VCaP (cell line): ENCODE measurements around the gene SCGB1C1.

Source experiments
- H3K27ac ChIP-seq: fragments of 450-650 bp; 2 replicates; pipeline ENCODE4 v1.5.1; 2017
- TF ChIP-seq, protein P1 (sequence below): fragments of 450-650 bp; conservative IDR thresholded peaks from 2 replicates; pipeline ENCODE4 v1.5.1; 2017; ENCODE audit warnings: mild to moderate bottlenecking, moderate library complexity

Gene SCGB1C1

DNA sequence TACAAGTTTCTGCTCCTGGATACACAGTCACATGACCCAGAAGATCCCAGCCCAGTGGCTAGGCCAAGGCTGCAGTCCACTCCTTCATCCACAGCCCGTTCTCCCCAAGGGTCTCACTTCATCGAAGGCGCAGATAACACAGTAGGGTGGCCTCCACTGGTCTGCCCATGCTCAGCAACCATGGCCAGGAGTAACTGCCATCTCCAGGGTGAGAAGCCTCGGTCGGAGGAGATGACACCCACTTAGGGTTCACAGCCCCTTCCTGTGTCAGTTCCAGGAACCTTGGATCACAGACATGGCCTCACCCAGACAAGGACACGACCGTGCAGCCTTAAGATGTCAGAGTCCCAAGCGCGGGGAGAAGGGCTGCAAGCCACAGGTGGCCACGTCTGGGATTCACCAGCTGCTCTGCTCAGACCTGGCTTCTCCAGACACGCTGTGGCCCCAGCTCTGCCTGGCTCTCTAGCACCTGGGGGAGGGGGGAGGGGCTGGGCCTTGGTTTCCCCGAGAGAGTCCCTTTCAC, 11.8 kb downstream of the SCGB1C1 start:
- TF ChIP-seq, protein P1, sequence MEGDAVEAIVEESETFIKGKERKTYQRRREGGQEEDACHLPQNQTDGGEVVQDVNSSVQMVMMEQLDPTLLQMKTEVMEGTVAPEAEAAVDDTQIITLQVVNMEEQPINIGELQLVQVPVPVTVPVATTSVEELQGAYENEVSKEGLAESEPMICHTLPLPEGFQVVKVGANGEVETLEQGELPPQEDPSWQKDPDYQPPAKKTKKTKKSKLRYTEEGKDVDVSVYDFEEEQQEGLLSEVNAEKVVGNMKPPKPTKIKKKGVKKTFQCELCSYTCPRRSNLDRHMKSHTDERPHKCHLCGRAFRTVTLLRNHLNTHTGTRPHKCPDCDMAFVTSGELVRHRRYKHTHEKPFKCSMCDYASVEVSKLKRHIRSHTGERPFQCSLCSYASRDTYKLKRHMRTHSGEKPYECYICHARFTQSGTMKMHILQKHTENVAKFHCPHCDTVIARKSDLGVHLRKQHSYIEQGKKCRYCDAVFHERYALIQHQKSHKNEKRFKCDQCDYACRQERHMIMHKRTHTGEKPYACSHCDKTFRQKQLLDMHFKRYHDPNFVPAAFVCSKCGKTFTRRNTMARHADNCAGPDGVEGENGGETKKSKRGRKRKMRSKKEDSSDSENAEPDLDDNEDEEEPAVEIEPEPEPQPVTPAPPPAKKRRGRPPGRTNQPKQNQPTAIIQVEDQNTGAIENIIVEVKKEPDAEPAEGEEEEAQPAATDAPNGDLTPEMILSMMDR = no peak

DNA sequence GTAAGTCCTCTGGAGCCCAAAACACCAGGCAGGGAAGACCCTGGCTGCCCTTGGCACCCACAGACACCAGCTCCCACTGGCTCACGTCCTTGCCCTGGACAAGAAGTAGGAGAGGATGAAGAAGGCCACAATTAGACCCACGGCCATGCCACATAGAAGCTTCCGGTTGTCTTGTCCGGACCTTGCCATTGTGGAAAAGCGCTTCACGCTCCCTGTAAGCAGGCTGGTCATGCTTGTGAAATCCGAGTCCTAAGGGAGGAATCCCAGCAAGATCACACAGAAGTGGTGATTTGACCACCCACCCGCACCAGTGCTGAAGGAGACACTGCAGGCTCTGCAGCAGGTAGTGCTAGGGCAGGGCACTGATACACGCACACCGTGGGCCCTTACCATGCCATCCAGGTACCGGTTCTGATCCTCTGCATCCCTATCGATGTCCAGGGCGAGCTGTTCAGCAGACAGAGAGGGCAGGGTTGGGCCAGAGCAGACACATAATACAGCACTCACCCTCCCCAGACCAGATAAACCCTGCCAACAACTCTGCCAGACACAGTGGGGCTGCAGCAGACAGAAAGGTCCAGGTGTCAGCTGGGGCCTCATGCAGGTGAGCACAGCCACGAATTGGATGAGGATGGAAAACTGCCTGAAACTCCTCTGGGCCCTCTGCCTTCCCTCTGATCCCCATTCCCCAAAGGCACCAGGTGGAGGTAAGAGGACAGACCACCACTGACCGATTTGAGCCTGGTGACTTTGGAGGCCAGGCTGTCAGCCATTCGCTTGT, 12.5 kb downstream of the SCGB1C1 start:
- TF ChIP-seq, protein P1 = no peak
- peak overlapping the region; percentile 96; the same call in 1 of the 2 replicates for H3K27ac ChIP-seq

More for the DNA sequence above, 11.8 kb downstream of the SCGB1C1 start:
- no peak overlapping the region for H3K27ac ChIP-seq

DNA sequence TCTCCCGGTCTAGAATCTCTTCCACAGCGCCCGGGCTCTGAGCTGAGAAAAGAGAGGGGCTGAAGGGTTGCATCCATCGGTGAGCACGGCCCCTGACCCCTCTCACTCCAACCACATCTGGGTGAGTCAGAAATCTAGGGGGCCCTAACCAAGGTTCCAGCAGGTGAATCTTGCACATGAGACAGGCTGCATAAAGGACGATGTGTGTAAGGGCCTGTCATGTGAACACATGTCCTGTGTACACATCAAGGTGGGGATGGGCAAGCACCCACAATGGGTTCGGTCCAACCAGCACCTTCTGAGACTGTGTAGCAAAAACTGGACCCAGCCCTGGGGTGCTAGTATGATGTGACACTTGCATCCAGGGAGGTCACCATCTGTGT, 13.1 kb downstream of the SCGB1C1 start:
- H3K27ac ChIP-seq = peak overlapping the region; percentile 96
- TF ChIP-seq, protein P1 = no peak

DNA sequence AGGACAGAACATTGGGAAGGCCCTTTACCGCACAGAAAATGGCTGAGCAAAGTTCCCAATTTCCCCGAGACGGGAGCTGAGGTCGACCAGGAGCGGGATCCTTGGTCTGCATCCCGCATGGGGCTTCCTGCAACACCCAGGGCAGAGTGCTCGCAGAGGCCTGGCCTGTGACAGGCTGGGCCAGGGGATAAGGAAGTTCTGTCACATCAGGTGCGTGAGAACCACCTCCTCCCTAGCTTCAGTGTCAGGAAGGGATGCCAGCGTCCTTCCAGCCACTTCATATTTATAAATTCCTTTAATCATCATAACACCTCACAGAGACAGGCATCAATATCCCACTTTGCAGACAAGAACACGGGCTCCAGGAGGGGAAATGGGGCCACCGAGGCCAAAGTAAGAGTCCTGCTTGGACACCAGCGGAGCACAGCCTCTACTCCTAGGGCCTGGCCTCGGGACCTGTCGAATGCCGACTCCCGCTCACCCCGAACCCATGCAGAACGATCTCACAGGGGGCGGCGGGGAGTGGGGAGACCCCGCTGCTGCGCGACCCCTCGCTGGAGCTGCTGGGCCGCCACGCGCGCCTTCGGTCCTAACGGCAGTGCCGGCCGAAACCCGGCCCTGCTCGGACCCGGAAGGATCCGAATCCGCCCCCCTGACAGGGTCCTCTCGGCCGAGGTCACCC, 13.8 kb downstream of the SCGB1C1 start:
- TF ChIP-seq, protein P1 = no peak
- H3K27ac ChIP-seq = peak overlapping the region; percentile 96

DNA sequence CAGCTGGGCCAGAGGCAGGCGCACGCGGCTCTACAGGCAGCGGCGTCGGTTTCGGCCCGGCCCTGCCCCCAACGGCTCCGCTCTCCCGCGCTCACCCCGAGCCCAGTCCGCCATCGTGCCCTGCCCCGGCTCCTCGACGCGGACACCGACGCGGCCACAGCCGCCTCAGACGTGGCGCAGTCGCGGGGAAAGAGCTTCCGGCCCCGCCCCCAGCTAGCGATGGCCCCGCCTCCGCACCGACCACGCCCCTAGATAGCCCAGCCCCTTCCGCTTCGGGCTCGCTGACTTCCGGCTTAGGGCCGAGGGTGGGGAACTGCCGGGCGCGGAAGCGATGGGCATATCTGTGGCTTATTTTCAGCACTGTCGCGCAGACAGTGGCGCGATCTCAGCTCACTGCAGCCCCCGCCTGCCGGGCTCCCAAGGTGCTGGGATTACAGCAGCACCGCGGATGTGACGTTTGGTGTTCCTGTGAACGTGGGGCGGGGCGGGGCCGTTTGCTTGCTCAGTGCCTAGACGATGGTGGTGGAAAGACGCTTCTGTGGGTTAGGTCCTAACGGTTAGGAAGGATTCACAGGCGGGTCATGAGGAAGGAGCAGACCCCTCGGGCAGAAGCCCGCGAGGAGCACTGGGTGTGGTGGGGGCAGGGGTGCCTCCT, 14.5 kb downstream of the SCGB1C1 start, which contains the start of the genes BET1L and RIC8A:
BET1L (minus strand) TSS at position 192 of the 655 bp plus-strand sequence; CDS start at position 114, 78 bp downstream.
RIC8A (plus strand) TSS at position 501 of the 655 bp plus-strand sequence. CDS start 1,147 bp downstream, outside the sequence.
- TF ChIP-seq, protein P1 = no peak
- H3K27ac ChIP-seq = peak within 1 kb of the TSS; percentile 96

DNA sequence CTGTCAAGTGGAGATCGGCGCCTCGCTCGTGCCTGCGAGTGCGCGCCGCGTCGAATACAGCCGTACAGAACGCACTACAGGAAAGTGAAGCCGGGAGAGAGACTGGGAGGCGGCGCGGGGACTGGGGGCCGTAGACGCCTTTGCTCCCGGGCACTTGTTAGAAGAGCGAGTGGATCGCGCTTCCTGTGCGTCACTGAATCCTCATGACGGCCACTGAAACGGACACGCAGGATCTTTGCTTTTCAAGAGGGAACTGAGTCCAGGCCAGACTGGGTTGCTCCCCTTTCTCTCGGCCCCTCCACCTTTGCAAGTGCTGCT, 14.9 kb downstream of the SCGB1C1 start:
- peak overlapping the region; percentile 96 for H3K27ac ChIP-seq
- TF ChIP-seq, protein P1 = no peak
